ENCODE measurements around the gene EPHB2.

- TF ChIP-seq CTCF (IDR thresholded peaks at IDR 0.05) (no peak), POLR2AphosphoS5 (IDR thresholded peaks at IDR 0.05) (no peak), POLR2A (IDR thresholded peaks at IDR 0.05) (no peak)
Observed at GRCh38 chr1:22853651-22854185, 143.1 kb downstream of the EPHB2 start.

All from sigmoid colon (tissue), 4 donors.